K562 (cell line): Measurements from ENCODE around the gene CALHM4. TPM values are rescaled to one million over a fixed set of nuclear protein-coding genes. Genes with fewer than 3 reads are reported as not detected.

Experiments used
- HCFC1 ChIP-seq: IDR thresholded peaks from 2 replicates; pipeline ENCODE4 v1.6.1; 2012; ENCODE audit warnings: low read depth, low read length, improper control_type of control experiment
- HDAC1 ChIP-seq, 2 experiments: fragments of 450-650 bp; IDR thresholded peaks; 2 replicates each; pipeline ENCODE4 v1.6.1; 2016 to 2017; ENCODE audit warnings: inconsistent platforms in 1 of 2, mild to moderate bottlenecking in 1 of 2, moderate library complexity in 1 of 2
- HDAC8 ChIP-seq: fragments of 450-650 bp; IDR thresholded peaks from 2 replicates; pipeline ENCODE4 v1.6.1; 2016; ENCODE audit warnings: mild to moderate bottlenecking, missing genetic modification characterization, moderate library complexity, missing compliant biosample characterization
- HNRNPL ChIP-seq: fragments of 200-400 bp; formaldehyde crosslinking; IDR thresholded peaks from 2 replicates; pipeline ENCODE4 v1.6.1; 2017; ENCODE audit warnings: low read depth, mild to moderate bottlenecking, low read length
- MYNN ChIP-seq, 2 experiments: sonication (generic); formaldehyde crosslinking in 1 of 2; IDR thresholded peaks; 2 replicates each; pipeline versions ENCODE4 v1.5.0 to v1.6.1; 2016 to 2020; ENCODE audit warnings: antibody characterized with exemption in 1 of 2, missing genetic modification reagents in 1 of 2
- NBN ChIP-seq: fragments of 450-650 bp; IDR thresholded peaks from 2 replicates; pipeline ENCODE4 v1.6.1; 2016; ENCODE audit warnings: low read depth, mild to moderate bottlenecking
- NEUROD1 ChIP-seq: fragments of 150-350 bp; IDR thresholded peaks from 2 replicates; pipeline ENCODE4 v1.6.1; 2014; ENCODE audit warnings: borderline replicate concordance, low read length, low read depth; ENCODE audit not compliant: partially characterized antibody
- NRF1 ChIP-seq, 2 experiments: fragments of 450-650 bp; IDR thresholded peaks in 1 of 2; conservative IDR thresholded peaks in 1 of 2; 2 replicates each; pipeline ENCODE4 v1.6.1; 2014; ENCODE audit warnings: mild to moderate bottlenecking in 2 of 2
- RBM25 ChIP-seq: fragments of 200-400 bp; formaldehyde crosslinking; IDR thresholded peaks from 2 replicates; pipeline ENCODE4 v1.6.1; 2018; ENCODE audit warnings: low read length, low read depth, moderate library complexity; ENCODE audit not compliant: severe bottlenecking
- SIN3B ChIP-seq: fragments of 450-650 bp; IDR thresholded peaks from 2 replicates; pipeline ENCODE4 v1.6.1; 2017; ENCODE audit warnings: low read depth, mild to moderate bottlenecking, moderate library complexity
- SIX5 ChIP-seq, 2 experiments: IDR thresholded peaks; 2 replicates each; pipeline ENCODE4 v1.6.1; 2011; ENCODE audit warnings: low read length in 2 of 2, borderline replicate concordance in 1 of 2, low read depth in 1 of 2, mild to moderate bottlenecking in 1 of 2, moderate library complexity in 1 of 2; ENCODE audit not compliant: insufficient read depth in 1 of 2
- TAL1 ChIP-seq: fragments of 450-650 bp; IDR thresholded peaks from 2 replicates; pipeline ENCODE4 v1.6.1; 2016; ENCODE audit warnings: mild to moderate bottlenecking
- ZMIZ1 ChIP-seq, 2 experiments: fragments of 150-350 bp in 1 of 2; IDR thresholded peaks; 2 replicates each; pipeline ENCODE4 v1.6.1; 2012 to 2016; ENCODE audit warnings: low read depth in 2 of 2, low read length in 2 of 2, mild to moderate bottlenecking in 1 of 2, moderate library complexity in 1 of 2
- ZNF133 ChIP-seq: fragments of 250-450 bp; sonication (Bioruptor Pico); IDR thresholded peaks from 2 replicates; pipeline ENCODE4 v1.4.0; 2020; ENCODE audit warnings: mild to moderate bottlenecking
- ZNF384 ChIP-seq: IDR thresholded peaks from 2 replicates; pipeline ENCODE4 v1.6.1; 2012; ENCODE audit warnings: low read depth, low read length, improper control_type of control experiment
- ZNF717 ChIP-seq: fragments of 250-450 bp; sonication (Bioruptor Pico); IDR thresholded peaks from 2 replicates; pipeline ENCODE4 v1.5.0; 2021
- ZNF76 ChIP-seq: fragments of 250-450 bp; sonication (Bioruptor Pico); IDR thresholded peaks from 2 replicates; pipeline ENCODE4 v1.4.0; 2020; ENCODE audit warnings: mild to moderate bottlenecking, moderate library complexity, borderline replicate concordance
- polyA plus RNA-seq, 8 experiments: library from polyadenylated mRNA; depleted of rRNA in 4 of 8; stranded (reverse) in 5 of 8; unstranded in 3 of 8; fragments of >200 nt; fragmentation: Nextera tagmentation in 2 of 8; fragmentation: Illumina TruSeq in 1 of 8; extraction: Ambion mirVana in 2 of 8; extraction: Trizol in 1 of 8; gene quantifications; 2 replicates each; pipeline versions ENCODE4 v1.2.1 to v1.2.3, GENCODE V29; 2011 to 2014; ENCODE audit warnings: inconsistent platforms in 1 of 8, missing spikeins in 1 of 8
- total RNA-seq, 7 experiments: library from RNA; depleted of rRNA in 6 of 7; stranded (reverse); fragments of >200 nt in 6 of 7; fragmentation: Illumina TruSeq in 2 of 7; extraction: Trizol in 2 of 7; gene quantifications; 2 replicates each; pipeline versions ENCODE4 v1.2.1 to v1.2.3, GENCODE V29; 2011 to 2021; ENCODE audit warnings: low replicate concordance in 1 of 7
- TF ChIP-seq, protein P1 (sequence below): sonication (generic); formaldehyde crosslinking; IDR thresholded peaks from 2 replicates; pipeline ENCODE4 v1.8.1; 2023; ENCODE audit warnings: mild to moderate bottlenecking, missing genetic modification reagents
- TF ChIP-seq, protein P2 (sequence below), 2 experiments: IDR thresholded peaks; 2 replicates each; pipeline ENCODE4 v1.6.1; 2011; ENCODE audit warnings: borderline replicate concordance in 1 of 2, control low read depth in 1 of 2, low read depth in 1 of 2, low read length in 1 of 2, mild to moderate bottlenecking in 1 of 2, mixed read lengths in 1 of 2, moderate library complexity in 1 of 2; ENCODE audit not compliant: insufficient read depth in 1 of 2, insufficient read length in 1 of 2, poor library complexity in 1 of 2, severe bottlenecking in 1 of 2; ENCODE audit errors: extremely low read depth in 1 of 2

The CALHM4 gene
- total and polyA plus RNA-seq, 9 of the 15 experiments (the other 6 are each of a cell fraction or from before 2014, with no cell fraction given): not detected

DNA sequence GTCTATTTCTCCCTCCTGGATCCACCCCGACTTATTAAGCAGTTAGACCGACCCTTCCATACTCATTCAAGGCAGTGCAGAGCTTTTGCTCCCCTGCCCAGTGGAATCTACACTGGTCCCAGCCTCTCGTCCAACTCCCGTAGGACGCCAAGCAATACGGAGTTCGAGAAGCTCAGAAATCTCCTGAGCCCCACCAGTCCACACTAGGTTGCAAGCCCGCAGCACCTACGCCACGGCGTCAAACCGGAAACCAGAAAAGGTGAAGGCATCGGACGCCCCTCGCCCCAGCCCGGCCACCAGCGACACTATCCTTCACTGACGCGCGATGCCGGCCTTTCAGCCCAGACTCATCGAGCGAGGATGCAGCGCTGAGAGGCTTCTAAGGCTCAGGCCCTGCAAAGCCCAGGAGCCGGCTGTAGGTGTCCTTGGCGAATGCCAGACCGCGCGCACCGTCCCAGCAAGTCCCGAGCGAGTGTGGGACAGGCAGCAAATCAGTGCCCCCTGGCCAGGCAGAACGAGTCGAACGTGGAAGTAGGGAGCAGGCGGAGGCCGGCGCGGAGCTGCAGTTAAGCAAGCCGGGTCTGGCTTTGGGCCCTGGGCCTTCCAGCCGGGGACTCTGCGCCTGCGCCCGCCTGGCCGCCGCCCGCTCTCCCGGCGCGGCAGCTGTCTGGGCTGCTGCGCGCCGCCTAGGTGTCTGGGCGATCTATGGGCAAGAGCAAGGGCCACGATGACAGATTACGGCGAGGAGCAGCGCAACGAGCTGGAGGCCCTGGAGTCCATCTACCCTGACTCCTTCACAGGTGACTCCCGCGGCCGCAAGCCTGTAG, 17.5 kb downstream of the CALHM4 start, which contains the start of gene RWDD1 (continued):
- no peak for TF ChIP-seq ZNF76 (CRISPR knock-in tag)
- TF ChIP-seq ZNF384: peak; percentile 57
- TF ChIP-seq ZNF717 (CRISPR knock-in tag): no peak
- peak; percentile 19; the same call in 1 of the 2 replicates for TF ChIP-seq MYNN (IDR thresholded peaks at IDR 0.05)
- TF ChIP-seq MYNN (CRISPR knock-in tag; IDR thresholded peaks at IDR 0.05): no peak
- TF ChIP-seq NBN: peak; percentile 47
- TF ChIP-seq HDAC8 (tag): 0 out of 2 replicates have a peak, but pooled peaks have one; percentile 19
- peak; percentile 97 for TF ChIP-seq RBM25
- TF ChIP-seq HCFC1: peak; percentile 89
- peak; percentile 100 for TF ChIP-seq NEUROD1
- TF ChIP-seq ZNF133: no peak
- TF ChIP-seq SIX5 (IDR thresholded peaks at IDR 0.05; ENCODE audit: borderline replicate concordance in 1 of 2, insufficient read depth in 1 of 2, low read depth in 1 of 2, low read length in 2 of 2): peak; percentile 23; a peak in 2 of 4 replicates
- TF ChIP-seq NRF1 (conservative IDR thresholded peaks at IDR 0.05 in 1 of 2, IDR thresholded peaks at IDR 0.05 in 1 of 2): peak; percentile 98 to 99
- TF ChIP-seq, protein P1, sequence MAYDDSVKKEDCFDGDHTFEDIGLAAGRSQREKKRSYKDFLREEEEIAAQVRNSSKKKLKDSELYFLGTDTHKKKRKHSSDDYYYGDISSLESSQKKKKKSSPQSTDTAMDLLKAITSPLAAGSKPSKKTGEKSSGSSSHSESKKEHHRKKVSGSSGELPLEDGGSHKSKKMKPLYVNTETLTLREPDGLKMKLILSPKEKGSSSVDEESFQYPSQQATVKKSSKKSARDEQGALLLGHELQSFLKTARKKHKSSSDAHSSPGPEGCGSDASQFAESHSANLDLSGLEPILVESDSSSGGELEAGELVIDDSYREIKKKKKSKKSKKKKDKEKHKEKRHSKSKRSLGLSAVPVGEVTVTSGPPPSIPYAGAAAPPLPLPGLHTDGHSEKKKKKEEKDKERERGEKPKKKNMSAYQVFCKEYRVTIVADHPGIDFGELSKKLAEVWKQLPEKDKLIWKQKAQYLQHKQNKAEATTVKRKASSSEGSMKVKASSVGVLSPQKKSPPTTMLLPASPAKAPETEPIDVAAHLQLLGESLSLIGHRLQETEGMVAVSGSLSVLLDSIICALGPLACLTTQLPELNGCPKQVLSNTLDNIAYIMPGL (CRISPR knock-in tag): peak; percentile 84; the same call in 1 of the 2 replicates
- TF ChIP-seq HDAC1 (IDR thresholded peaks at IDR 0.05): peak in 1 of 2 experiments; percentile 89; a peak in 2 of 4 replicates
- TF ChIP-seq ZMIZ1 (IDR thresholded peaks at IDR 0.05; ENCODE audit: low read depth in 2 of 2, low read length in 2 of 2): peak; percentile 52 to 93; a peak in 3 of 4 replicates
- peak; percentile 87 for TF ChIP-seq SIN3B
- TF ChIP-seq, protein P2, sequence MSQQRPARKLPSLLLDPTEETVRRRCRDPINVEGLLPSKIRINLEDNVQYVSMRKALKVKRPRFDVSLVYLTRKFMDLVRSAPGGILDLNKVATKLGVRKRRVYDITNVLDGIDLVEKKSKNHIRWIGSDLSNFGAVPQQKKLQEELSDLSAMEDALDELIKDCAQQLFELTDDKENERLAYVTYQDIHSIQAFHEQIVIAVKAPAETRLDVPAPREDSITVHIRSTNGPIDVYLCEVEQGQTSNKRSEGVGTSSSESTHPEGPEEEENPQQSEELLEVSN (IDR thresholded peaks at IDR 0.05; ENCODE audit: borderline replicate concordance in 1 of 2, extremely low read depth in 1 of 2, insufficient read depth in 1 of 2, insufficient read length in 1 of 2, low read depth in 1 of 2, low read length in 1 of 2, poor library complexity in 1 of 2, severe bottlenecking in 1 of 2): peak; percentile 36 to 53
- peak; percentile 28 for TF ChIP-seq TAL1
- no peak for TF ChIP-seq HNRNPL
